Uterus (tissue), 2 donors: ENCODE data around the gene ACVR1C.

Source experiments
- POLR2A ChIP-seq, 2 donors: fragments of 450-650 bp; IDR thresholded peaks; one replicate each; pipeline ENCODE4 v1.6.1; 2016; ENCODE audit warnings: antibody characterized with exemption in 2 of 2, mild to moderate bottlenecking in 1 of 2, moderate library complexity in 1 of 2
- TF ChIP-seq, protein P1 (sequence below), 4 experiments: fragments of 200-600 bp in 2 of 4; fragments of 450-650 bp in 2 of 4; sonication (generic) in 2 of 4; IDR thresholded peaks; one replicate each; pipeline ENCODE4 v1.5.1; 2016 to 2019; ENCODE audit warnings: antibody characterized with exemption in 4 of 4, mild to moderate bottlenecking in 2 of 4, moderate library complexity in 1 of 4

DNA sequence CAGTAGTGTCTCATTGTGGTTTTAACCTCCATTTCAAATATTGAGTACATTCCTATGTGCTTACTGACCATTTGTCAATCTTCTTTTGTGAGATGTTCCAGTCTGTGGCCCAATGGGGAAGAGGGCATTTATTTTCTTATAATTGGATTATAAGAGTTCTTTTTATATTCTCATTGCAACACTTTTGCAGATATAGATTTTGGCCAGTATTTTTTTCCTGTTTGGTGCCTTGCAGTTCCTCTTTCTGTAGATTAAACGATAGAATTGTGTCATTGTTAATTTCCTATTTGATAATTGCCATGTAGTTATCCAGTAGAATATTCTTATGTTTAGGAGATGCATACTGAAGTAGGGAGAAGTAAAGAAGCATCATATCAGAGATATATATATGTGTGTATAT is 128.3 kb downstream of the ACVR1C start:
- TF ChIP-seq, protein P1, sequence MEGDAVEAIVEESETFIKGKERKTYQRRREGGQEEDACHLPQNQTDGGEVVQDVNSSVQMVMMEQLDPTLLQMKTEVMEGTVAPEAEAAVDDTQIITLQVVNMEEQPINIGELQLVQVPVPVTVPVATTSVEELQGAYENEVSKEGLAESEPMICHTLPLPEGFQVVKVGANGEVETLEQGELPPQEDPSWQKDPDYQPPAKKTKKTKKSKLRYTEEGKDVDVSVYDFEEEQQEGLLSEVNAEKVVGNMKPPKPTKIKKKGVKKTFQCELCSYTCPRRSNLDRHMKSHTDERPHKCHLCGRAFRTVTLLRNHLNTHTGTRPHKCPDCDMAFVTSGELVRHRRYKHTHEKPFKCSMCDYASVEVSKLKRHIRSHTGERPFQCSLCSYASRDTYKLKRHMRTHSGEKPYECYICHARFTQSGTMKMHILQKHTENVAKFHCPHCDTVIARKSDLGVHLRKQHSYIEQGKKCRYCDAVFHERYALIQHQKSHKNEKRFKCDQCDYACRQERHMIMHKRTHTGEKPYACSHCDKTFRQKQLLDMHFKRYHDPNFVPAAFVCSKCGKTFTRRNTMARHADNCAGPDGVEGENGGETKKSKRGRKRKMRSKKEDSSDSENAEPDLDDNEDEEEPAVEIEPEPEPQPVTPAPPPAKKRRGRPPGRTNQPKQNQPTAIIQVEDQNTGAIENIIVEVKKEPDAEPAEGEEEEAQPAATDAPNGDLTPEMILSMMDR (IDR thresholded peaks at IDR 0.05): no peak
- no peak for TF ChIP-seq POLR2A (IDR thresholded peaks at IDR 0.05)
